GM19455 (cell line): ENCODE results near the gene ITIH1.

ENCODE experiments used
- ATAC-seq: cut with Tn5 transposase; IDR thresholded peaks from one replicate; pipeline ENCODE4 v1.9.1; 2021; ENCODE audit not compliant: unreplicated experiment

Gene ITIH1

DNA sequence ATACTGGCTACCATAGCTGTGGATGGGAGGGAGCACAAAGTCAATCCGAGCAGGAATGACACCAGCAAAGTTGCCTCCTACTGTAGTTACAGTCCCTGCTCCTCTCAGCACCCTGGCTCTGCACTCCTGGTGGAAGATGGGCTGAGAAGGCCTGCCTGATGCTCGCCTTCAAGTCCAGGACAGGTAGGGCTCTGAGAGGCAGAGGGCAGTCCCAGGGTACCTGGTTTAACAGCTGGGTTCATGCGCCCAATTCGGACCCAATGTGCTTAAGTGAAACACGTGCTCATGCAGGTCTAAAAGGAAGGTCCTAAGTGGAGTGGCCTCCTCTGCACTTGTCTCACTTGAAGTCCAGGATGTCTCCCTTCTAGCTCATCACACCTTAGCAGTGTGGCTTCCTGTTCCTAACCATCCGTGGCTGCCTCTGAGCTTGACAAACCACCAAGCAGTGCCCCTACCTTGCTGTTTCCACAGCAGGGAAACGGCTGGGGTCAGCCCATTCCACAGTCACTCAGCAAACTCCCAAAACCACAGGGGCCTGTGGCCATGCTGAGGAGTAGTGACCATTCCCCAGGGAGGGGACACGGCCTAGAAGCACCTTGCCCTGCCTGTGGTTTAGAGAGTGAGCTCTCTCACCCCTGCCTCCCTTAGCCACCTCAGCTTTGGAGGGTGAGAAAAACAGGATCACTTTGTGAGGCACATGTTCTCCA is 61.3 kb downstream of the ITIH1 start:
- no peak for ATAC-seq

DNA sequence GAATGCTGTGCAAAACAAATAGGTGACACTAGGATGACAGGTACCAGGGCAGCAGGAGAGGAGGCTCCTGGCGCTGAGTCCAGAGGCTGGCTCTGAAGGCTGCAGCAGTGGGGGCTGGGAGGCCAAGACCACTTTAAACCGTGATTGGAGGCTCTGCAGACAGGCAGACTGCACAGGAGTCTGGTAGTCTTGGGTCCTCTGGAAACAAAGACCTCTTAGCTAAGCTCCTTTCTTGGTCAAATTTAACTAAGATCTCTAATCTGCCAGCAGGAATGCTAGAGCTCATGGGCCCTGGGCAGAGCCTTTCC is 61.8 kb downstream of the ITIH1 start:
- ATAC-seq, result no peak

DNA sequence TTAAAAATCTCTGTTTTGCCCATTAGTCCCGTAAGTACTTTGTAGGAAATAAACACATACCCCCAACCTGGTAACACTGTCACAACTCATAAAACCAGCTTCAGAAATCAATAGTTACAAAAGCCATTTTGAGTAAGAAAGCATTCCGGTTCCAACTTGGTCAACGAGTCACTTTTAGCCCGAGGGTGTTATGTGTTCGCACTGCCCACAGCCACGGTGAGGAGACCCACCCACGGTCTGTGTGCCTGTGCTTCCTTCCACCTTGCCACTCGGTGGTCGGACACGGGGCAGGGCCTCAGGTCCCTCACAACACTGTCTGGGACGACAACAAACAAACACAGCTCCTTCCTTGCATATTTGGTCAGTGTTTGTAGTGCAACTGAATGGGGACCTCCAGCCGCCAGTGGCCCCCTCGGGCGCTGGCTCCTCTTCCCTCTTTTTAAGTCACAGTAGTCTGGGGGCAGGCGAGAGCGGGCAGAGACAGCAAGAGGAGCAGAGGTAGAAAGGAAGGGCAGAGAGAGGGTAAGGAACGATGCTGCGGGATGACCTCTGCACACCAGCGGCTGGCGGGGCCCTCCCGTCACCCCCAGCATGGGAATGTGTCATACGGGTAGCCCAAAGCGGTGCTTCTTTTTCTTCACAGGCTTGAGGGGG is 62.6 kb downstream of the ITIH1 start:
- ATAC-seq, result no peak

DNA sequence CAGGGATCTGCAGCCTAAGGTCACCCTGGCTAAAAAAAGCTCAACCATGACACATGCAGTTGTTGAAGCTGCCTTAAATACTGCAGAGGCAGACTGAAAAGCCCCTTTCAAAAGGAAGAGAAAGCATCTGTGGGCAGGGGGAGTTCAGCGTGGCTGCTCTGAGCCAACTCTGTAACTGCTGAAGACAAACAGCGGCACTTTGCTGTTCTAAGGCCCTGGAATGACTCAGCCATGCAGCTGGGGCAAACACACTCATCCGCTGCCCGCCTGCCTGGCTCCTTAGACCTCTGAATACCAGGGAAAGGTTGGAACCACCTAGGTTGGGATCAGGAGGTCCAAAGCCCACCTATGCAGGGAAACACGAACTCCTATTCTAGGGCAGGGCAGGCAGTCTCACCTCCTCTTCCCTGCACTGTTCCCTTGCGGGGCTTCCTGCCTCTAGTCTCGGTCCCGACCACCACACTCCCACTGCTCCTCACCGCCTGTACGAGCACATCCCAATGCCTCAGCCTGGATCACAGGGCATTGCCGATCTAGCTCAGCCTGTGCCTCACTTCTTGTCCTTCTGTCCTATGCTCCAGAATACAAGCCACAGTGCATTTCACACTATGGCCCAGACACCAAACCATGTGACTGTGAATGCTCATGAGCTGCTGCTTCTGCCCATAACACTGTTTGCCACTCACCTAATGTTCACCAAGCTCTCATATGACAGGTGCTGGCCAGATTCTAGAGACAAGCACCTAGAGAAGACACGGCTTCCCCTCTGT is 64.0 kb downstream of the ITIH1 start:
- ATAC-seq, result no peak
